Gastrocnemius medialis (tissue), 4 donors: ENCODE measurements around the gene MYO3B. TPM values are rescaled to one million over a fixed set of nuclear protein-coding genes. Genes with fewer than 3 reads are reported as not detected.

ENCODE experiments used
- ATAC-seq, 2 donors: fragments of 150-250 bp; one replicate each; pipeline ENCODE4 v1.9.1; 2016
- DNase-seq, 2 donors: peaks; one replicate each; pipeline ENCODE4 v3.0.0-alpha.2; 2019
- H3K27ac ChIP-seq, 4 donors: fragments of 200-600 bp; sonication (generic); 1 replicate in 1 of 4; 2 replicates in 3 of 4; pipeline ENCODE4 v1.5.1; 2016 to 2018; ENCODE audit warnings: mild to moderate bottlenecking in 2 of 4, moderate library complexity in 1 of 4
- H3K27me3 ChIP-seq, 3 donors: fragments of 200-600 bp; sonication (generic) in 2 of 3; 1 replicate in 1 of 3; 2 replicates in 2 of 3; pipeline versions ENCODE4 v1.5.1 to v1.6.0; 2016 to 2019; ENCODE audit warnings: mild to moderate bottlenecking in 1 of 3, moderate library complexity in 1 of 3
- H3K36me3 ChIP-seq, 2 donors: fragments of 200-600 bp; sonication (generic) in 1 of 2; one replicate each; pipeline ENCODE4 v1.5.1; 2017 to 2018
- H3K4me1 ChIP-seq, 2 donors: fragments of 200-600 bp; sonication (generic) in 1 of 2; one replicate each; pipeline ENCODE4 v1.5.1; 2016 to 2017; ENCODE audit warnings: mild to moderate bottlenecking in 2 of 2
- H3K4me3 ChIP-seq, 4 donors: fragments of 200-600 bp; sonication (generic) in 3 of 4; 1 replicate in 1 of 4; 2 replicates in 3 of 4; pipeline ENCODE4 v1.5.1; 2016 to 2019; ENCODE audit warnings: mild to moderate bottlenecking in 2 of 4
- H3K9me3 ChIP-seq, 3 donors: fragments of 200-600 bp; sonication (generic) in 2 of 3; 1 replicate in 1 of 3; 2 replicates in 2 of 3; pipeline ENCODE4 v1.5.1; 2016 to 2019
- POLR2A ChIP-seq, 2 donors: fragments of 450-650 bp; IDR thresholded peaks; one replicate each; pipeline ENCODE4 v1.6.1; 2017; ENCODE audit warnings: antibody characterized with exemption in 2 of 2, mild to moderate bottlenecking in 2 of 2, moderate library complexity in 2 of 2
- in situ Hi-C, 4 donors: fragments of 200-750 bp; cut with MboI; loops; one replicate each; pipeline versions ENCODE4 v1.15.0 to v1.8.0; 2017; ENCODE audit warnings: low sequenced_read_pairs in 4 of 4
- intact Hi-C: fragments of 100-400 bp; cut with DNase I; formaldehyde crosslinking; loops from one replicate; pipeline ENCODE4 v1.15.1; 2023; ENCODE audit warnings: low total_unique reads
- total RNA-seq, 4 donors: library from RNA; depleted of rRNA; stranded (reverse); fragments of >200 nt; gene quantifications; one replicate each; pipeline versions ENCODE4 v1.1.0 to v1.2.3, GENCODE V29; 2016
- TF ChIP-seq, protein P1 (sequence below), 5 experiments: fragments of 450-650 bp in 3 of 5; fragments of 200-600 bp in 2 of 5; sonication (generic) in 2 of 5; IDR thresholded peaks in 4 of 5; conservative IDR thresholded peaks in 1 of 5; 1 replicate in 4 of 5; 2 replicates in 1 of 5; pipeline ENCODE4 v1.5.1; 2016 to 2019; ENCODE audit warnings: antibody characterized with exemption in 5 of 5, mild to moderate bottlenecking in 3 of 5, moderate library complexity in 3 of 5

MYO3B gene
- total RNA-seq, 4 donors from 2014 or later: 0.07 to 0.27 TPM; not detected in 2

DNA sequence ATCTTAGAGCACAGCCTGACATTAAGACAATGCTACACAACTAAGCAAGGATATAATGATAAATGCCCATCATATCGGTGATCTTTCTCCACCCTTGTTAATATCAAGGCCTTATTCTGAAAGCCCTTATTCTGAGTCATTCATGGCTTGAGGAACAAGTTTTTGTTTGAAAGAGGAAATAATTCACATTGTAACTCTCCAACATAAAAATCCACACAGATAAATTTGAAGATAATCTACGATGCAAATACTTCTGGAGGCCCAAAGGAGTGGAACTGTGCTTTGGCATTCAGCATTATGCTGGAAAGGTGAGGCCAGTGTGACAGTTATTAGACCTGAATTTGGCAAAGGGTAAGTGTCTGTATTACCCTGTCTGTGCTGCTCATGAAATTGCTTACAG lies 227.4 kb downstream of the MYO3B start:
- no peaks in the 10 kb centered on the region for H3K4me1 ChIP-seq
- no peak overlapping the region for H3K4me3 ChIP-seq
- no peak for ATAC-seq
- no peaks in the 10 kb centered on the region for H3K36me3 ChIP-seq
- peaks cover 0 to 2% (median 0%) of the 10 kb centered on the region in 3 donors for H3K27me3 ChIP-seq
- no peak overlapping the region for H3K27ac ChIP-seq
- no peaks in the 10 kb centered on the region for H3K9me3 ChIP-seq
- in situ Hi-C loops: loop anchor here in 2 of 4 donors (25.0 kb wide), 1 partner anchor 407 kb away; the partner anchor contains the start of gene GAD1 (in 2 of the 2)
- DNase-seq: no peak
- TF ChIP-seq POLR2A (IDR thresholded peaks at IDR 0.05): no peak
- TF ChIP-seq, protein P1, sequence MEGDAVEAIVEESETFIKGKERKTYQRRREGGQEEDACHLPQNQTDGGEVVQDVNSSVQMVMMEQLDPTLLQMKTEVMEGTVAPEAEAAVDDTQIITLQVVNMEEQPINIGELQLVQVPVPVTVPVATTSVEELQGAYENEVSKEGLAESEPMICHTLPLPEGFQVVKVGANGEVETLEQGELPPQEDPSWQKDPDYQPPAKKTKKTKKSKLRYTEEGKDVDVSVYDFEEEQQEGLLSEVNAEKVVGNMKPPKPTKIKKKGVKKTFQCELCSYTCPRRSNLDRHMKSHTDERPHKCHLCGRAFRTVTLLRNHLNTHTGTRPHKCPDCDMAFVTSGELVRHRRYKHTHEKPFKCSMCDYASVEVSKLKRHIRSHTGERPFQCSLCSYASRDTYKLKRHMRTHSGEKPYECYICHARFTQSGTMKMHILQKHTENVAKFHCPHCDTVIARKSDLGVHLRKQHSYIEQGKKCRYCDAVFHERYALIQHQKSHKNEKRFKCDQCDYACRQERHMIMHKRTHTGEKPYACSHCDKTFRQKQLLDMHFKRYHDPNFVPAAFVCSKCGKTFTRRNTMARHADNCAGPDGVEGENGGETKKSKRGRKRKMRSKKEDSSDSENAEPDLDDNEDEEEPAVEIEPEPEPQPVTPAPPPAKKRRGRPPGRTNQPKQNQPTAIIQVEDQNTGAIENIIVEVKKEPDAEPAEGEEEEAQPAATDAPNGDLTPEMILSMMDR (IDR thresholded peaks at IDR 0.05 in 4 of 5, conservative IDR thresholded peaks at IDR 0.05 in 1 of 5): no peak
- intact Hi-C loops: no loop called here

DNA sequence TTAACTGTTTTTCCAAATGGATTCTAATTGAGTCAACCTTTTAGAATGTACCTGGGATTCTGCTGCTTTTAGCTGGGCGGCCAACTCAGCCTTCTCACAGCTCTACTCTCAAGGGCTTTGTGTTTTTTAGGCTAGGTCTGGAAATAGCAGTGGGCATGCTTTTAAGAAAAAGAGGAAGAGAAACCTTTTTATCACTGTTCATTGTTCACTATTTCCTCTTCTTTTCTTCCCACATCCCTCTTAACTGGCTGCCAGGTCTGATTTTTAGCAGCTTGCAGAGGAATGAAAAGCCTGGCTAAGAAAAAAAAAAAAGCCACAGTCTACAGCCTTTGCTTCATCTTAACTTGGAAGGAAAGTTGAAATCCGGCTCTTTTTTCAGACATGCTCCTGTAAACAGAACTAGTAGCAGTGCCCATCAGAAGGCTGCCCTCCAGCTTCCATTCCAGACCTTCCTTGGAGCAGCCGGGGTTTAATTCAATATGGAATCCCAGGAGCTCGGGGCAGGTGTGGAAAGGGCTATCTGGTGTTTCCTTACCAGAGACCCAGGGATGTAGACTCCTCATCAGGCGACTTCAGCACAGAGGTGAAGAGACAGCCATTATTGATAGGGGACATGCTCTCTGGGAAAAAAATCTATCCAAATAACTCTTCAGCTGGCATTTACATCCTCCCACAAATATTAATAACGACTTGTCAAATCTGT lies 230.7 kb downstream of the MYO3B start:
- intact Hi-C loops: loop anchor here (1.0 to 2.0 kb wide), 2 partner anchors 308 to 407 kb away; no protein-coding TSS in a partner anchor
- DNase-seq: no peak
- no peaks in the 10 kb centered on the region for H3K4me1 ChIP-seq
- no peak overlapping the region for H3K27ac ChIP-seq
- no peak for ATAC-seq
- in situ Hi-C loops: loop anchor here in 2 of 4 donors (25.0 kb wide), 1 partner anchor 404 kb away; the partner anchor contains the start of gene GAD1 (in 2 of the 2)
- no peaks in the 10 kb centered on the region for H3K36me3 ChIP-seq
- TF ChIP-seq, protein P1 (IDR thresholded peaks at IDR 0.05 in 4 of 5, conservative IDR thresholded peaks at IDR 0.05 in 1 of 5): no peak
- TF ChIP-seq POLR2A (IDR thresholded peaks at IDR 0.05): no peak
- H3K9me3 ChIP-seq: no peaks in the 10 kb centered on the region
- H3K27me3 ChIP-seq: peaks cover 0 to 2% (median 0%) of the 10 kb centered on the region in 3 donors
- H3K4me3 ChIP-seq: no peak overlapping the region

DNA sequence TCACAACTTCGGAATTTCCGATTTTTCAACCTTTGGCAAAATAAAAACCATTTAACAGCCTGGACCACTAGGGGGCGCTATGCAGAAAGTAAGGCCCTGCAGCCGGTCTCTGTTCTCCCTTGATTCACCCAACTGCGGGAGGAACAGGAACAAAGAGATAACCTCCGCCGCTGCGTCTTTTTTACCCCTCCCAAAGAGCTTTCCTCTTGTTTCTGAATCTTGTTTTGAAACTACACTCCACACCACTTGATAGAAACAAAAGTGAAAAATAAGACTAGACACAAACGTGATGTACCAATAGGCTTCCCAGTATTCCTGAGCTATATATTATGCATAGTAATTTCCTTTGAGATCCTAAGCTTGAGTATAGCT lies 231.2 kb downstream of the MYO3B start:
- Histone ChIP-seq H3K4me3 (peak overlapping the region in 1 of 4 donors; percentile 18), H3K27me3 (peaks cover 0 to 2% (median 0%) of the 10 kb centered on the region in 3 donors), H3K36me3 (no peaks in the 10 kb centered on the region), H3K4me1 (no peaks in the 10 kb centered on the region), H3K27ac (no peak overlapping the region), H3K9me3 (no peaks in the 10 kb centered on the region)
- intact Hi-C loops (loop anchor here (1.0 to 2.0 kb wide), 2 partner anchors 308 to 406 kb away; no protein-coding TSS in a partner anchor), in situ Hi-C loops (loop anchor here in 2 of 4 donors (25.0 kb wide), 1 partner anchor 403 kb away; the partner anchor contains the start of gene GAD1 (in 2 of the 2))
- peak; percentile 24 to 38 for DNase-seq
- ATAC-seq: peak in 1 of 2 donors; percentile 53
- no peak for TF ChIP-seq POLR2A (IDR thresholded peaks at IDR 0.05)
- TF ChIP-seq, protein P1 (IDR thresholded peaks at IDR 0.05 in 4 of 5, conservative IDR thresholded peaks at IDR 0.05 in 1 of 5): peak; percentile 70 to 82 (median 77)

DNA sequence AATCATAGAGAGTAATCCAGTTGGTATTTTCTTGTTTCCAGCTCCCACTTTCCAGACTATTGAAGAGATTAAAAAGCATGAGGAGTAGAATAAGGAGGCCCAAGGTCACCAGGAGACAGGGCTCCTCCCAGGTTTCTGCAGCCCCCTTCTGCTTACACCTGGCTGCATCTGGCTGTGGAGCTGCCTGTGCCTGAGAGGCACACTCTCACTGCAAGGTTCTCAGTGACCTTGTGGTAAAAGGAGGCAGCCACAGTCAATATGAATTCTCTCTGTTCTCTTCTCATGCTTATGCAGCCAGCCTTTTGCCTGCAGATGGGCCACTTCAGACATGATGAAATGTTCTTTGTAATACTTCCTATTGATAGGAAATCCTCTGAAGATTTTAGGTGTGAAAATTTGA lies 233.7 kb downstream of the MYO3B start:
- no peak overlapping the region for H3K4me3 ChIP-seq
- peaks cover 0 to 2% (median 0%) of the 10 kb centered on the region in 3 donors for H3K27me3 ChIP-seq
- ATAC-seq (no peak), DNase-seq (no peak)
- H3K27ac ChIP-seq: no peak overlapping the region
- H3K36me3 ChIP-seq: no peaks in the 10 kb centered on the region
- no peaks in the 10 kb centered on the region for H3K9me3 ChIP-seq
- intact Hi-C loops (no loop called here), in situ Hi-C loops (loop anchor here in 2 of 4 donors (25.0 kb wide), 1 partner anchor 401 kb away; the partner anchor contains the start of gene GAD1 (in 2 of the 2))
- no peaks in the 10 kb centered on the region for H3K4me1 ChIP-seq
- TF ChIP-seq, protein P1 (IDR thresholded peaks at IDR 0.05 in 4 of 5, conservative IDR thresholded peaks at IDR 0.05 in 1 of 5): no peak
- TF ChIP-seq POLR2A (IDR thresholded peaks at IDR 0.05): no peak
